Neural progenitor cell (in vitro differentiated cells): ENCODE results near the gene PIK3R2. TPM values are rescaled to one million over a fixed set of nuclear protein-coding genes. Genes with fewer than 3 reads are reported as not detected.

Experiments used
- DNase-seq: peaks from one replicate; pipeline ENCODE4 v3.0.0-alpha.2; 2016; ENCODE audit warnings: low spot score
- H2AFZ ChIP-seq: fragments of 200-600 bp; sonication (generic); replicated peaks from 2 replicates; pipeline ENCODE4 v1.6.1; 2016; ENCODE audit warnings: antibody characterized with exemption
- H3F3A ChIP-seq: fragments of 200-600 bp; sonication (generic); 2 replicates; pipeline ENCODE4 v1.6.1; 2016; ENCODE audit warnings: antibody characterized with exemption, low read depth
- H3K27ac ChIP-seq: fragments of 200-600 bp; sonication (generic); 2 replicates; pipeline ENCODE4 v1.5.1; 2016; ENCODE audit warnings: mild to moderate bottlenecking
- H3K27me3 ChIP-seq: fragments of 200-600 bp; sonication (generic); 2 replicates; pipeline ENCODE4 v1.6.1; 2016; ENCODE audit warnings: mild to moderate bottlenecking, moderate library complexity
- H3K36me3 ChIP-seq: fragments of 200-600 bp; sonication (generic); 2 replicates; pipeline ENCODE4 v1.5.1; 2016
- H3K4me1 ChIP-seq: fragments of 200-600 bp; sonication (generic); 2 replicates; pipeline ENCODE4 v1.6.1; 2016; ENCODE audit warnings: mixed run types
- H3K4me2 ChIP-seq: fragments of 200-600 bp; sonication (generic); 2 replicates; pipeline ENCODE4 v1.6.1; 2016
- H3K4me3 ChIP-seq: fragments of 200-600 bp; sonication (generic); 2 replicates; pipeline ENCODE4 v1.5.1; 2016
- H3K79me2 ChIP-seq: fragments of 200-600 bp; sonication (generic); 2 replicates; pipeline ENCODE4 v1.6.1; 2016; ENCODE audit warnings: low read depth
- H3K9ac ChIP-seq: fragments of 200-600 bp; sonication (generic); 2 replicates; pipeline ENCODE4 v1.6.1; 2016
- H3K9me3 ChIP-seq: fragments of 200-600 bp; sonication (generic); 2 replicates; pipeline ENCODE4 v1.5.1; 2016; ENCODE audit warnings: low read depth
- H4K20me1 ChIP-seq: fragments of 200-600 bp; sonication (generic); 2 replicates; pipeline ENCODE4 v1.6.1; 2016; ENCODE audit warnings: low read depth
- H3K27ac Mint-ChIP-seq: 3 replicates; pipeline ENCODE4 v1.8.0; 2021; ENCODE audit warnings: mixed read lengths
- H3K27me3 Mint-ChIP-seq: 2 replicates; pipeline ENCODE4 v1.8.0; 2022; ENCODE audit warnings: low read depth, mild to moderate bottlenecking, inconsistent platforms, moderate library complexity, mixed read lengths; ENCODE audit not compliant: insufficient read depth
- H3K36me3 Mint-ChIP-seq: 3 replicates; pipeline ENCODE4 v1.8.0; 2021; ENCODE audit warnings: mixed read lengths
- H3K4me1 Mint-ChIP-seq: 3 replicates; pipeline ENCODE4 v1.8.0; 2021; ENCODE audit warnings: mixed read lengths
- H3K4me3 Mint-ChIP-seq: 3 replicates; pipeline ENCODE4 v1.8.0; 2021; ENCODE audit warnings: mild to moderate bottlenecking, moderate library complexity, mixed read lengths
- H3K9me3 Mint-ChIP-seq: 3 replicates; pipeline ENCODE4 v1.8.0; 2020; ENCODE audit warnings: mixed read lengths
- CTCF ChIP-seq: fragments of 200-600 bp; sonication (generic); IDR thresholded peaks from 2 replicates; pipeline ENCODE4 v1.5.1; 2017; ENCODE audit warnings: antibody characterized with exemption, mild to moderate bottlenecking
- EZH2 ChIP-seq: fragments of 200-600 bp; sonication (generic); IDR thresholded peaks from 2 replicates; pipeline ENCODE4 v1.6.1; 2017; ENCODE audit warnings: antibody characterized with exemption, mild to moderate bottlenecking, moderate library complexity
- EZH2phosphoT487 ChIP-seq: fragments of 200-600 bp; sonication (generic); IDR thresholded peaks from 2 replicates; pipeline ENCODE4 v1.6.1; 2017; ENCODE audit warnings: antibody characterized with exemption
- total RNA-seq: library from RNA; depleted of rRNA; stranded (reverse); fragments of >200 nt; gene quantifications from 2 replicates; pipeline ENCODE4 v1.2.3, GENCODE V29; 2015; ENCODE audit warnings: low replicate concordance

PIK3R2 gene
- total RNA-seq, 1 donor from 2014 or later = 21.4 TPM

- no peak overlapping the region for H3K4me2 ChIP-seq
- Mint-ChIP-seq H3K27me3 (peaks cover 25% of the 10 kb centered on the region), H3K36me3 (peaks cover 3% of the 10 kb centered on the region), H3K4me1 (peaks cover 5% of the 10 kb centered on the region), H3K9me3 (peaks cover 2% of the 10 kb centered on the region), H3K27ac (peak overlapping the region; percentile 25), H3K4me3 (no peak overlapping the region)
- no peaks in the 10 kb centered on the region for H3K4me1 ChIP-seq
- H3K9ac ChIP-seq = no peak overlapping the region
- H3K4me3 ChIP-seq = no peak overlapping the region
- peaks cover 30% of the 10 kb centered on the region for H3K27me3 ChIP-seq
- no peaks in the 10 kb centered on the region for H3K36me3 ChIP-seq
- no peak for TF ChIP-seq EZH2
- no peak for TF ChIP-seq EZH2phosphoT487
- TF ChIP-seq CTCF = no peak
- H3K79me2 ChIP-seq = no peaks in the 10 kb centered on the region
- no peak overlapping the region for H2AFZ ChIP-seq
- DNase-seq = no peak
- H3K9me3 ChIP-seq = no peaks in the 10 kb centered on the region
- no peak overlapping the region for H3K27ac ChIP-seq
- H3F3A ChIP-seq = peaks cover 17% of the 10 kb centered on the region
- no peaks in the 10 kb centered on the region for H4K20me1 ChIP-seq
Observed at GRCh38 chr19:18171605-18172327, 18.8 kb downstream of the PIK3R2 start.

- H3K4me3 ChIP-seq = no peak overlapping the region
- no peaks in the 10 kb centered on the region for H4K20me1 ChIP-seq
- peak overlapping the region; percentile 38 for H3K4me3 Mint-ChIP-seq
- no peaks in the 10 kb centered on the region for H3K9me3 ChIP-seq
- H3K36me3 ChIP-seq = no peaks in the 10 kb centered on the region
- H3K4me2 ChIP-seq = no peak overlapping the region
- peaks cover 3% of the 10 kb centered on the region for H3K36me3 Mint-ChIP-seq
- TF ChIP-seq CTCF (no peak), EZH2phosphoT487 (no peak), EZH2 (no peak)
- no peak overlapping the region for H3K27ac ChIP-seq
- DNase-seq = no peak
- peaks cover 30% of the 10 kb centered on the region for H3K27me3 ChIP-seq
- no peak overlapping the region for H3K9ac ChIP-seq
- no peaks in the 10 kb centered on the region for H3K4me1 ChIP-seq
- peaks cover 17% of the 10 kb centered on the region for H3F3A ChIP-seq
- H3K4me1 Mint-ChIP-seq = peaks cover 5% of the 10 kb centered on the region
- no peaks in the 10 kb centered on the region for H3K79me2 ChIP-seq
- H2AFZ ChIP-seq = no peak overlapping the region
- H3K9me3 Mint-ChIP-seq = peaks cover 2% of the 10 kb centered on the region
- no peak overlapping the region for H3K27ac Mint-ChIP-seq
- H3K27me3 Mint-ChIP-seq = peaks cover 29% of the 10 kb centered on the region
Observed at GRCh38 chr19:18172331-18173053, 19.5 kb downstream of the PIK3R2 start.

GRCh38 chr19:18173054-18173571 is 20.1 kb downstream of the PIK3R2 start:
- no peaks in the 10 kb centered on the region for H4K20me1 ChIP-seq
- no peak overlapping the region for H3K9ac ChIP-seq
- peaks cover 2% of the 10 kb centered on the region for H3K9me3 Mint-ChIP-seq
- no peak for DNase-seq
- no peaks in the 10 kb centered on the region for H3K79me2 ChIP-seq
- H3K27ac ChIP-seq = no peak overlapping the region
- H3K4me1 Mint-ChIP-seq = peaks cover 5% of the 10 kb centered on the region
- no peak for TF ChIP-seq CTCF
- TF ChIP-seq EZH2phosphoT487 = no peak
- no peak for TF ChIP-seq EZH2
- H3K4me3 ChIP-seq = no peak overlapping the region
- no peaks in the 10 kb centered on the region for H3K36me3 ChIP-seq
- peak overlapping the region; percentile 95 for H3K4me2 ChIP-seq
- H3K27me3 ChIP-seq = peaks cover 30% of the 10 kb centered on the region
- H3K4me1 ChIP-seq = no peaks in the 10 kb centered on the region
- peaks cover 17% of the 10 kb centered on the region for H3F3A ChIP-seq
- H3K9me3 ChIP-seq = no peaks in the 10 kb centered on the region
- H2AFZ ChIP-seq = peak overlapping the region; percentile 77
- H3K27me3 Mint-ChIP-seq = peaks cover 28% of the 10 kb centered on the region
- H3K27ac Mint-ChIP-seq = no peak overlapping the region
- peaks cover under 1% of the 10 kb centered on the region for H3K36me3 Mint-ChIP-seq
- peak overlapping the region; percentile 38 for H3K4me3 Mint-ChIP-seq
